Measurements from ENCODE around the gene TMEM151B. TPM values are rescaled to one million over a fixed set of nuclear protein-coding genes. Genes with fewer than 3 reads are reported as not detected.

Gene TMEM151B
- total and polyA plus RNA-seq, 2 of the 4 experiments (the other 2 are of a cell fraction), result not detected

- no CpG with 5 or more reads among the region's 1 CpG for WGBS, 2 experiments (ENCODE audit: extremely low coverage in 2 of 2, insufficient read length in 1 of 2)
- Histone ChIP-seq H3K4me3 (ENCODE audit: insufficient read depth, low read depth, low read length) (no peak overlapping the region), H3K9me1 (ENCODE audit: insufficient read depth, low read length) (no peaks in the 10 kb centered on the region), H3K14ac (replicated peaks; ENCODE audit: low read depth, low read length) (no peak overlapping the region), H3K9me3 (ENCODE audit: control insufficient read depth, insufficient read depth, low read length) (no peaks in the 10 kb centered on the region), H2BK5ac (ENCODE audit: low read depth, low read length, poor library complexity, severe bottlenecking) (no peak overlapping the region), H2BK15ac (ENCODE audit: low read depth, low read length) (no peak overlapping the region), H3K23ac (ENCODE audit: low read depth, low read length) (no peak overlapping the region), H2AK5ac (ENCODE audit: low read depth, low read length) (no peak overlapping the region), H3K9ac (ENCODE audit: low read depth, low read length) (no peak overlapping the region), H3K4me2 (ENCODE audit: low read depth, low read length) (no peak overlapping the region), H2AFZ (replicated peaks; ENCODE audit: low read length, poor library complexity) (no peak overlapping the region), H3K36me3 (ENCODE audit: control insufficient read depth, insufficient read depth, low read length) (no peaks in the 10 kb centered on the region), H3K4me1 (ENCODE audit: control insufficient read depth, insufficient read depth, low read length) (no peaks in the 10 kb centered on the region), H3K27ac (ENCODE audit: insufficient read depth, low read length) (no peak overlapping the region), H3K4ac (ENCODE audit: low read depth, low read length) (no peak overlapping the region), H4K20me1 (ENCODE audit: insufficient read depth, low read length) (no peaks in the 10 kb centered on the region), H3K56ac (ENCODE audit: extremely low read depth, insufficient read depth, low read length) (no peak overlapping the region), H2BK120ac (ENCODE audit: low read depth, low read length) (no peak overlapping the region), H2AK9ac (replicated peaks; ENCODE audit: low read depth, low read length, poor library complexity) (no peak overlapping the region), H3K79me1 (ENCODE audit: low read depth in 1 of 2, low read length in 2 of 2) (no peaks in the 10 kb centered on the region), H3K27me3 (ENCODE audit: control insufficient read depth, insufficient read depth, low read length) (peaks cover 83% of the 10 kb centered on the region), H4K91ac (ENCODE audit: insufficient read depth, low read depth, low read length) (no peak overlapping the region), H2BK20ac (ENCODE audit: low read depth, low read length) (no peak overlapping the region), H4K8ac (ENCODE audit: low read depth in 2 of 2, low read length in 2 of 2) (no peak overlapping the region), H4K5ac (ENCODE audit: low read depth, low read length) (no peak overlapping the region), H3K18ac (ENCODE audit: low read depth, low read length) (no peak overlapping the region)
- dilution Hi-C loops (cut with HindIII; ENCODE audit: low sequenced_read_pairs, unreplicated experiment) (no loop called here), intact Hi-C loops (cut with micrococcal nuclease) (no loop called here), in situ Hi-C loops (cut with MboI; ENCODE audit: low sequenced_read_pairs) (no loop called here)
- TF ChIP-seq USF2 (IDR thresholded peaks at IDR 0.05; ENCODE audit: low read depth, low read length) (no peak), SMC3 (IDR thresholded peaks at IDR 0.05; ENCODE audit: low read depth, low read length) (no peak), MAZ (IDR thresholded peaks at IDR 0.05; ENCODE audit: borderline replicate concordance, low read depth, low read length) (no peak), CEBPB (IDR thresholded peaks at IDR 0.05; ENCODE audit: low read depth, low read length) (no peak), MXI1 (IDR thresholded peaks at IDR 0.05; ENCODE audit: borderline replicate concordance, low read depth, low read length) (no peak), RCOR1 (IDR thresholded peaks at IDR 0.05; ENCODE audit: insufficient replicate concordance, low read length) (no peak), NFE2L2 (IDR thresholded peaks at IDR 0.05; ENCODE audit: low read depth, low read length) (no peak), POLR2A (IDR thresholded peaks at IDR 0.05; ENCODE audit: low read depth, low read length) (no peak), RAD21 (IDR thresholded peaks at IDR 0.05; ENCODE audit: low read length) (no peak), BHLHE40 (IDR thresholded peaks at IDR 0.05; ENCODE audit: low read depth, low read length) (no peak), RFX5 (IDR thresholded peaks at IDR 0.05; ENCODE audit: low read depth, low read length) (no peak), CHD1 (IDR thresholded peaks at IDR 0.05; ENCODE audit: low read depth, low read length) (no peak), FOS (IDR thresholded peaks at IDR 0.05; ENCODE audit: low read depth, low read length) (no peak), MAFK (IDR thresholded peaks at IDR 0.05; ENCODE audit: low read depth, low read length) (no peak)
- TF ChIP-seq, protein P1, sequence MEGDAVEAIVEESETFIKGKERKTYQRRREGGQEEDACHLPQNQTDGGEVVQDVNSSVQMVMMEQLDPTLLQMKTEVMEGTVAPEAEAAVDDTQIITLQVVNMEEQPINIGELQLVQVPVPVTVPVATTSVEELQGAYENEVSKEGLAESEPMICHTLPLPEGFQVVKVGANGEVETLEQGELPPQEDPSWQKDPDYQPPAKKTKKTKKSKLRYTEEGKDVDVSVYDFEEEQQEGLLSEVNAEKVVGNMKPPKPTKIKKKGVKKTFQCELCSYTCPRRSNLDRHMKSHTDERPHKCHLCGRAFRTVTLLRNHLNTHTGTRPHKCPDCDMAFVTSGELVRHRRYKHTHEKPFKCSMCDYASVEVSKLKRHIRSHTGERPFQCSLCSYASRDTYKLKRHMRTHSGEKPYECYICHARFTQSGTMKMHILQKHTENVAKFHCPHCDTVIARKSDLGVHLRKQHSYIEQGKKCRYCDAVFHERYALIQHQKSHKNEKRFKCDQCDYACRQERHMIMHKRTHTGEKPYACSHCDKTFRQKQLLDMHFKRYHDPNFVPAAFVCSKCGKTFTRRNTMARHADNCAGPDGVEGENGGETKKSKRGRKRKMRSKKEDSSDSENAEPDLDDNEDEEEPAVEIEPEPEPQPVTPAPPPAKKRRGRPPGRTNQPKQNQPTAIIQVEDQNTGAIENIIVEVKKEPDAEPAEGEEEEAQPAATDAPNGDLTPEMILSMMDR (conservative IDR thresholded peaks at IDR 0.05; ENCODE audit: low read depth, low read length), result no peak
- TF ChIP-seq, protein P2, sequence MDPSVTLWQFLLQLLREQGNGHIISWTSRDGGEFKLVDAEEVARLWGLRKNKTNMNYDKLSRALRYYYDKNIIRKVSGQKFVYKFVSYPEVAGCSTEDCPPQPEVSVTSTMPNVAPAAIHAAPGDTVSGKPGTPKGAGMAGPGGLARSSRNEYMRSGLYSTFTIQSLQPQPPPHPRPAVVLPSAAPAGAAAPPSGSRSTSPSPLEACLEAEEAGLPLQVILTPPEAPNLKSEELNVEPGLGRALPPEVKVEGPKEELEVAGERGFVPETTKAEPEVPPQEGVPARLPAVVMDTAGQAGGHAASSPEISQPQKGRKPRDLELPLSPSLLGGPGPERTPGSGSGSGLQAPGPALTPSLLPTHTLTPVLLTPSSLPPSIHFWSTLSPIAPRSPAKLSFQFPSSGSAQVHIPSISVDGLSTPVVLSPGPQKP (IDR thresholded peaks at IDR 0.05; ENCODE audit: borderline replicate concordance, low read depth, low read length), result no peak
- POLR2A ChIA-PET (ENCODE audit: unreplicated experiment), result no interaction called here
- DNase-seq (no peak), ATAC-seq (ENCODE audit: low read depth) (no peak)
- BruUV-seq (replicated peaks), result no TSS peak
- CTCF ChIA-PET, result no interaction called here
Observed at GRCh38 chr6:44273617-44274016, 3.4 kb downstream of the TMEM151B start.
